GM18499 (cell line): Measurements from ENCODE around the gene TMCO2.

Source experiments
- ATAC-seq: cut with Tn5 transposase; IDR thresholded peaks from one replicate; pipeline ENCODE4 v1.9.1; 2021; ENCODE audit warnings: moderate number of reproducible peaks; ENCODE audit not compliant: insufficient read depth, unreplicated experiment

The TMCO2 gene

GRCh38 chr1:40257313-40257687 lies 9.6 kb downstream of the TMCO2 start:
- no peak for ATAC-seq

- peak; percentile 75 for ATAC-seq
These were observed 10.1 kb downstream of the TMCO2 start, which contains the start of gene ZMPSTE24 for GRCh38 chr1:40257688-40258444. TSS of gene ZMPSTE24 (plus strand) at chr1:40258236. CDS start at chr1:40258272, 36 bp downstream.

- ATAC-seq, result no peak
These were observed 10.7 kb downstream of the TMCO2 start for GRCh38 chr1:40258445-40258769.

- ATAC-seq, result no peak
These were observed 16.6 kb downstream of the TMCO2 start for GRCh38 chr1:40264354-40264781.

GRCh38 chr1:40265298-40265697 lies 17.6 kb downstream of the TMCO2 start:
- ATAC-seq, result no peak

GRCh38 chr1:40265919-40266318 lies 18.2 kb downstream of the TMCO2 start:
- no peak for ATAC-seq

- no peak for ATAC-seq
These were observed 19.2 kb downstream of the TMCO2 start for GRCh38 chr1:40266786-40267535.

GRCh38 chr1:40267767-40268187 lies 20.0 kb downstream of the TMCO2 start:
- ATAC-seq, result no peak

- ATAC-seq, result no peak
These were observed 20.5 kb downstream of the TMCO2 start for GRCh38 chr1:40268211-40268610.

- no peak for ATAC-seq
These were observed 22.6 kb downstream of the TMCO2 start for GRCh38 chr1:40270152-40270834.

- ATAC-seq, result no peak
These were observed 25.0 kb downstream of the TMCO2 start for GRCh38 chr1:40272653-40273213.

- ATAC-seq, result no peak
These were observed 25.9 kb downstream of the TMCO2 start for GRCh38 chr1:40273547-40274166.

- no peak for ATAC-seq
These were observed 26.6 kb downstream of the TMCO2 start for GRCh38 chr1:40274331-40274730.

- no peak for ATAC-seq
These were observed 28.4 kb downstream of the TMCO2 start for GRCh38 chr1:40276122-40276521.

GRCh38 chr1:40281853-40282252 lies 34.1 kb downstream of the TMCO2 start:
- no peak for ATAC-seq

- no peak for ATAC-seq
These were observed 43.6 kb downstream of the TMCO2 start for GRCh38 chr1:40291293-40291692.

GRCh38 chr1:40299366-40300248 lies 51.9 kb downstream of the TMCO2 start:
- ATAC-seq, result no peak

- no peak for ATAC-seq
These were observed 52.5 kb downstream of the TMCO2 start for GRCh38 chr1:40300249-40300567.

- ATAC-seq, result no peak
These were observed 52.9 kb downstream of the TMCO2 start for GRCh38 chr1:40300651-40301050.

- no peak for ATAC-seq
These were observed 53.3 kb downstream of the TMCO2 start for GRCh38 chr1:40301066-40301465.
